Thymus (tissue), 11 donors: ENCODE measurements around the gene TM7SF2. TPM values are rescaled to one million over a fixed set of nuclear protein-coding genes. Genes with fewer than 3 reads are reported as not detected.

Source experiments
- DNase-seq, 9 donors: peaks; one replicate each; pipeline ENCODE4 v3.0.0-alpha.2; 2013; ENCODE audit warnings: low spot score in 9 of 9, low read depth in 6 of 9, missing footprints in 1 of 9
- H3K27ac ChIP-seq, 2 donors: one replicate each; pipeline ENCODE4 v1.5.1; 2013; ENCODE audit warnings: control low read depth in 1 of 2, low read depth in 1 of 2, low read length in 1 of 2, mild to moderate bottlenecking in 1 of 2, moderate library complexity in 1 of 2
- H3K27me3 ChIP-seq, 2 donors: one replicate each; pipeline ENCODE4 v1.5.1; 2013; ENCODE audit warnings: low read length in 1 of 2; ENCODE audit not compliant: control insufficient read depth in 2 of 2, insufficient read depth in 1 of 2
- H3K36me3 ChIP-seq, 2 donors: one replicate each; pipeline ENCODE4 v1.5.1; 2013; ENCODE audit warnings: low read length in 1 of 2, mild to moderate bottlenecking in 1 of 2, moderate library complexity in 1 of 2; ENCODE audit not compliant: control insufficient read depth in 2 of 2, insufficient read depth in 2 of 2
- H3K4me1 ChIP-seq, 2 donors: one replicate each; pipeline ENCODE4 v1.5.1; 2013; ENCODE audit warnings: low read length in 2 of 2; ENCODE audit not compliant: control insufficient read depth in 2 of 2, insufficient read depth in 2 of 2
- H3K4me3 ChIP-seq, 2 donors: one replicate each; pipeline ENCODE4 v1.5.1; 2013; ENCODE audit warnings: low read length in 2 of 2, control low read depth in 1 of 2, mild to moderate bottlenecking in 1 of 2
- H3K9me3 ChIP-seq, 2 donors: one replicate each; pipeline ENCODE4 v1.5.1; 2013; ENCODE audit warnings: low read length in 1 of 2, mild to moderate bottlenecking in 1 of 2; ENCODE audit not compliant: control insufficient read depth in 2 of 2, insufficient read depth in 1 of 2
- WGBS: extraction: QIAGEN DNeasy Blood & Tissue Kit; methylation state at CpG from one replicate; pipeline ENCODE4 v1.1.7; 2013; 5-methylcytosine and 5-hydroxymethylcytosine counted together
- polyA plus RNA-seq: library from polyadenylated mRNA; stranded (reverse); fragments of 200-250 nt; gene quantifications from one replicate; pipeline ENCODE4 v1.2.3, GENCODE V29; 2013
- total RNA-seq: library from RNA; stranded (reverse); fragments of 120-200 nt; gene quantifications from one replicate; pipeline ENCODE4 v1.2.4, GENCODE V29; 2013
- donor health status: healthy.

The TM7SF2 gene
- total and polyA plus RNA-seq, 2 donors, result 16.1 to 35.8 TPM

- Histone ChIP-seq H3K4me3 (peak within 1 kb of the TSS; percentile 71 to 81), H3K4me1 (peaks cover 10 to 26% of the 10 kb centered on the region in 2 donors), H3K27ac (peak within 1 kb of the TSS; percentile 92 to 93), H3K27me3 (no peaks in the 10 kb centered on the region), H3K36me3 (peaks cover 49 to 65% of the 10 kb centered on the region in 2 donors), H3K9me3 (peaks cover 0 to under 1% of the 10 kb centered on the region in 2 donors)
- under 1% methylated on average over 64 of the region's 64 CpGs for WGBS
- DNase-seq, result peak; percentile 96 to 99 (median 98)
Observed at GRCh38 chr11:65121865-65122696, 10.4 kb downstream of the TM7SF2 start, which contains the start of the genes FAU and MRPL49. Gene FAU (minus strand): TSS chr11:65122134. CDS start chr11:65121813, 321 bp downstream. Gene MRPL49 (plus strand): TSS chr11:65122321. CDS start chr11:65122347, 26 bp downstream.

DNA sequence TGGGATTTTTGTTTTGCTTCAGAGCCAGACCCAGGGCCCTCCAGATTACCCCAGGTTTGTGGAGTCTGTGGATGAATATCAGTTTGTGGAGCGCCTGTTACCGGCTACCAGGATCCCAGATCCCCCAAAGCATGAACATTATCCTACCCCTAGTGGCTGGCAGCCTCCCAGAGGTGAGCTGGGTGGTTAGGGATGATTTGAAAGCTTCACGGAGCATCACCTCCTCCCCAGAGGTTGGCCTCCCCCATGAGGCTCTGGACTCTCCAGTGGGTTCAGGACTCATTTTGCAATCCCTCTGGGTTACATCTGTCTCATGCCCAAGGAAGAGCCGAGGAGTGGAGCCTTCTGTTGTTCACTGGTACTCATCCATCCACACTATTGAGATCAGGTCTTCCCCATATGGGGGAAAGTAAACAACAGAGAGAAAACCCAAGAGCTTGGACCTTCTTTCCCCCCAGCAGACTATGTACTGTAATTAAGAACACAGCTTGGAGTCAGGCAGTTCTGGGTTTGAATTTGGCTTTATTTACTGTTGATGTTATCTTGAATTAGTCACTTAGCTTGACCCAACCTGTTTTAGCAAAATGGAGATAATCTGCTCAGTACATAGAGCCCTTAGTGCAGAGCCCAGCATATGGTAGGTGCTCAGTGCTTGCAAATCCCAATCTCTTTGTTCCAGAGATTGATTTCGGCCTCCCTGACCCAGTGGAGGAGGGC lies 13.0 kb downstream of the TM7SF2 start:
- Histone ChIP-seq H3K27ac (no peak overlapping the region), H3K4me3 (no peak overlapping the region), H3K9me3 (no peaks in the 10 kb centered on the region), H3K27me3 (no peaks in the 10 kb centered on the region), H3K4me1 (peaks cover 10 to 24% of the 10 kb centered on the region in 2 donors), H3K36me3 (peaks cover 65 to 76% of the 10 kb centered on the region in 2 donors)
- no peak for DNase-seq
- 99% methylated on average over 5 of the region's 5 CpGs for WGBS

- no peaks in the 10 kb centered on the region for H3K9me3 ChIP-seq
- WGBS, result 97% methylated on average over 12 of the region's 12 CpGs
- no peak for DNase-seq
- peaks cover 65 to 76% of the 10 kb centered on the region in 2 donors for H3K36me3 ChIP-seq
- H3K27me3 ChIP-seq, result no peaks in the 10 kb centered on the region
- H3K4me1 ChIP-seq, result peaks cover 10 to 21% of the 10 kb centered on the region in 2 donors
- no peak overlapping the region for H3K4me3 ChIP-seq
- H3K27ac ChIP-seq, result no peak overlapping the region
Observed at GRCh38 chr11:65125197-65126056, 13.8 kb downstream of the TM7SF2 start.

DNA sequence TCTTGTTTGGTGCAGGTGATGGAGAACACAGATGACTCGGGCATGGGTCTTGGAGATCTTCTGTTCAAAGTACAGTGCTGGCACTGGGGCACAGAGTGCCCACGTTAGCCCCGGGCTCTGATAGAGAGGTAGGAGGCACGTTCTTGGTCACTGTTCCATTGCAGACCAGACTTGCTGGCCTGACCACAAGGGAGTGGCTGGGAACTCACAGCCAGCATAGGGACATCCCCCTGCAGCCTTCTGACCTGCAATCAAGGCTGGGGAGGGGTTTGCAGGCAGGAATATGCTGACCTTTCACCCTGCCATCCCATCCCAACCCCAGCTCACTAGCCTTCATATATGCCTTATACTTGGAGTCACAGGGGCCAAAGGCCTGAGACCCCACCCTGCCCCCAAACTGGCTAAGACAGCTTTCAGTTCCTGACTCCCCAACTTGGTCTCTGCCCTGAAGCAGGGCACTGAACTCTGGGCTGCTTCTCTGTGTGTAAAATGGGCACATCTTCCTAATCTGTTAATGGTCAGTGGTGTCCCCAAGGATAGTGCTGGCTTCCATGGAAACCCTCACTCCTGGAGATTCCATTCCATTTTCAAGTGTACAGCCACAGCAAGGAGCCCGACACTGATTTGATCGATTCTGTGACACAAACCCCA lies 15.1 kb downstream of the TM7SF2 start:
- Histone ChIP-seq H3K27me3 (no peaks in the 10 kb centered on the region), H3K4me3 (no peak overlapping the region), H3K4me1 (peaks cover 5 to 10% of the 10 kb centered on the region in 2 donors), H3K27ac (no peak overlapping the region), H3K36me3 (peaks cover 73 to 76% of the 10 kb centered on the region in 2 donors), H3K9me3 (no peaks in the 10 kb centered on the region)
- WGBS, result 97% methylated on average over 6 of the region's 6 CpGs
- DNase-seq, result no peak

- Histone ChIP-seq H3K27ac (no peak overlapping the region), H3K36me3 (peaks cover 82 to 85% of the 10 kb centered on the region in 2 donors), H3K4me3 (no peak overlapping the region), H3K9me3 (no peaks in the 10 kb centered on the region), H3K4me1 (peaks cover 5 to 12% of the 10 kb centered on the region in 2 donors), H3K27me3 (no peaks in the 10 kb centered on the region)
- 97% methylated on average over 12 of the region's 12 CpGs for WGBS
- no peak for DNase-seq
Observed at GRCh38 chr11:65127473-65128181, 16.0 kb downstream of the TM7SF2 start.

GRCh38 chr11:65128182-65129145 lies 16.8 kb downstream of the TM7SF2 start:
- 97% methylated on average over 15 of the region's 15 CpGs for WGBS
- H3K4me3 ChIP-seq, result no peak overlapping the region
- no peaks in the 10 kb centered on the region for H3K9me3 ChIP-seq
- peaks cover 82 to 88% of the 10 kb centered on the region in 2 donors for H3K36me3 ChIP-seq
- no peak overlapping the region for H3K27ac ChIP-seq
- peaks cover 3 to 14% of the 10 kb centered on the region in 2 donors for H3K4me1 ChIP-seq
- H3K27me3 ChIP-seq, result no peaks in the 10 kb centered on the region
- no peak for DNase-seq

GRCh38 chr11:65129649-65130441 lies 18.2 kb downstream of the TM7SF2 start:
- Histone ChIP-seq H3K27ac (no peak overlapping the region), H3K36me3 (peaks cover 76 to 80% of the 10 kb centered on the region in 2 donors), H3K9me3 (no peaks in the 10 kb centered on the region), H3K27me3 (no peaks in the 10 kb centered on the region), H3K4me3 (no peak overlapping the region), H3K4me1 (peaks cover 6 to 17% of the 10 kb centered on the region in 2 donors)
- no peak for DNase-seq
- 97% methylated on average over 13 of the region's 13 CpGs for WGBS
